Liver (tissue), 9 donors: ENCODE results near the gene CGRRF1. TPM values are rescaled to one million over a fixed set of nuclear protein-coding genes. Genes with fewer than 3 reads are reported as not detected.

Experiments used
- DNase-seq: peaks from one replicate; pipeline ENCODE4 v3.0.0-alpha.2; 2017; ENCODE audit warnings: low spot score
- H3K27ac ChIP-seq, 2 donors: one replicate each; pipeline ENCODE4 v1.7.0; 2013; ENCODE audit warnings: inconsistent platforms in 2 of 2, low read length in 2 of 2, control low read depth in 1 of 2, low read depth in 1 of 2, mild to moderate bottlenecking in 1 of 2
- H3K27me3 ChIP-seq, 4 donors: one replicate each; pipeline versions ENCODE4 v1.6.1 to v1.7.0; 2013; ENCODE audit warnings: low read length in 3 of 4, inconsistent platforms in 1 of 4, mild to moderate bottlenecking in 1 of 4, moderate library complexity in 1 of 4; ENCODE audit not compliant: control insufficient read depth in 4 of 4, insufficient read depth in 4 of 4
- H3K36me3 ChIP-seq, 4 donors: one replicate each; pipeline versions ENCODE4 v1.6.1 to v1.7.0; 2013; ENCODE audit warnings: low read length in 3 of 4, mild to moderate bottlenecking in 3 of 4, low read depth in 1 of 4, moderate library complexity in 1 of 4; ENCODE audit not compliant: control insufficient read depth in 4 of 4, insufficient read depth in 3 of 4
- H3K4me1 ChIP-seq, 4 donors: one replicate each; pipeline versions ENCODE4 v1.6.1 to v1.7.0; 2013; ENCODE audit warnings: low read length in 3 of 4, mild to moderate bottlenecking in 3 of 4, moderate library complexity in 1 of 4; ENCODE audit not compliant: control insufficient read depth in 4 of 4, insufficient read depth in 4 of 4
- H3K4me3 ChIP-seq, 3 donors: one replicate each; pipeline versions ENCODE4 v1.6.1 to v1.7.0; 2013; ENCODE audit warnings: low read length in 3 of 3, control low read depth in 1 of 3, low read depth in 1 of 3, mild to moderate bottlenecking in 1 of 3
- H3K9ac ChIP-seq, 2 donors: one replicate each; pipeline ENCODE4 v1.7.0; 2013; ENCODE audit warnings: low read length in 2 of 2, mild to moderate bottlenecking in 2 of 2, moderate library complexity in 2 of 2, control low read depth in 1 of 2, low read depth in 1 of 2
- H3K9me3 ChIP-seq, 4 donors: one replicate each; pipeline versions ENCODE4 v1.6.1 to v1.7.0; 2013; ENCODE audit warnings: low read length in 3 of 4; ENCODE audit not compliant: control insufficient read depth in 4 of 4
- EGR1 ChIP-seq, 2 donors: IDR thresholded peaks; 2 replicates each; pipeline ENCODE4 v1.6.1; 2016 to 2018; ENCODE audit warnings: antibody characterized with exemption in 2 of 2, low read depth in 2 of 2
- FOXA1 ChIP-seq: IDR thresholded peaks from 2 replicates; pipeline ENCODE4 v1.6.1; 2016; ENCODE audit warnings: antibody characterized with exemption
- FOXA2 ChIP-seq: IDR thresholded peaks from 2 replicates; pipeline ENCODE4 v1.6.1; 2016; ENCODE audit warnings: antibody characterized with exemption
- GABPA ChIP-seq, 2 donors: IDR thresholded peaks in 1 of 2; conservative IDR thresholded peaks in 1 of 2; 2 replicates each; pipeline ENCODE4 v1.6.1; 2016; ENCODE audit warnings: antibody characterized with exemption in 2 of 2, mild to moderate bottlenecking in 1 of 2, moderate library complexity in 1 of 2
- HNF4A ChIP-seq, 2 donors: conservative IDR thresholded peaks; 2 replicates each; pipeline ENCODE4 v1.6.1; 2016; ENCODE audit warnings: antibody characterized with exemption in 2 of 2, mild to moderate bottlenecking in 2 of 2
- HNF4G ChIP-seq: IDR thresholded peaks from 2 replicates; pipeline ENCODE4 v1.6.1; 2016; ENCODE audit warnings: antibody characterized with exemption
- JUND ChIP-seq, 2 donors: IDR thresholded peaks; 2 replicates each; pipeline ENCODE4 v1.6.1; 2016; ENCODE audit warnings: antibody characterized with exemption in 2 of 2
- NR2F2 ChIP-seq: IDR thresholded peaks from 2 replicates; pipeline ENCODE4 v1.6.1; 2016; ENCODE audit warnings: antibody characterized with exemption
- RAD21 ChIP-seq, 2 donors: IDR thresholded peaks; 2 replicates each; pipeline ENCODE4 v1.6.1; 2016; ENCODE audit warnings: antibody characterized with exemption in 2 of 2, mild to moderate bottlenecking in 2 of 2
- RXRA ChIP-seq, 2 donors: IDR thresholded peaks; 2 replicates each; pipeline ENCODE4 v1.6.1; 2017 to 2018; ENCODE audit warnings: antibody characterized with exemption in 2 of 2, mild to moderate bottlenecking in 1 of 2
- SP1 ChIP-seq: IDR thresholded peaks from 2 replicates; pipeline ENCODE4 v1.6.1; 2018; ENCODE audit warnings: antibody characterized with exemption, mild to moderate bottlenecking
- TAF1 ChIP-seq: conservative IDR thresholded peaks from 2 replicates; pipeline ENCODE4 v1.6.1; 2016; ENCODE audit warnings: antibody characterized with exemption, mild to moderate bottlenecking
- WGBS: extraction: QIAGEN DNeasy Blood & Tissue Kit; methylation state at CpG from one replicate; pipeline ENCODE4 v1.1.7; 2013; 5-methylcytosine and 5-hydroxymethylcytosine counted together
- polyA plus RNA-seq, 2 donors: library from polyadenylated mRNA; stranded (reverse) in 1 of 2; unstranded in 1 of 2; fragments of 200-250 nt in 1 of 2; fragments of >200 nt in 1 of 2; fragmentation: Nextera tagmentation in 1 of 2; extraction: Ambion mirVana in 1 of 2; gene quantifications; one replicate each; pipeline versions ENCODE4 v1.2.1 to v1.2.3, GENCODE V29; 2013 to 2015
- total RNA-seq, 2 donors: library from RNA; depleted of rRNA; stranded (reverse); fragments of >200 nt; gene quantifications; one replicate each; pipeline ENCODE4 v1.2.3, GENCODE V29; 2014
- TF ChIP-seq, protein P1 (sequence below): IDR thresholded peaks from 2 replicates; pipeline ENCODE4 v1.6.1; 2016; ENCODE audit warnings: antibody characterized with exemption
- TF ChIP-seq, protein P2 (sequence below): IDR thresholded peaks from 2 replicates; pipeline ENCODE4 v1.6.1; 2016; ENCODE audit warnings: antibody characterized with exemption, mild to moderate bottlenecking
- TF ChIP-seq, protein P3 (sequence below): fragments of 150-350 bp; IDR thresholded peaks from 2 replicates; pipeline ENCODE4 v1.5.1; 2017; ENCODE audit warnings: improper control_type of control experiment, low read depth, low read length; ENCODE audit not compliant: missing input control
- TF ChIP-seq, protein P4 (sequence below): IDR thresholded peaks from 2 replicates; pipeline ENCODE4 v1.6.1; 2016; ENCODE audit warnings: antibody characterized with exemption
- TF ChIP-seq, protein P5 (sequence below): IDR thresholded peaks from 2 replicates; pipeline ENCODE4 v1.6.1; 2016; ENCODE audit warnings: antibody characterized with exemption
- donor health status: healthy.
- donor health status: healthy.
- donor health status: healthy.
- donor health status: healthy.
- donor health status: healthy.

Gene CGRRF1
- total and polyA plus RNA-seq, 4 donors, result 4.6 to 11.2 (median 5.0) TPM

DNA sequence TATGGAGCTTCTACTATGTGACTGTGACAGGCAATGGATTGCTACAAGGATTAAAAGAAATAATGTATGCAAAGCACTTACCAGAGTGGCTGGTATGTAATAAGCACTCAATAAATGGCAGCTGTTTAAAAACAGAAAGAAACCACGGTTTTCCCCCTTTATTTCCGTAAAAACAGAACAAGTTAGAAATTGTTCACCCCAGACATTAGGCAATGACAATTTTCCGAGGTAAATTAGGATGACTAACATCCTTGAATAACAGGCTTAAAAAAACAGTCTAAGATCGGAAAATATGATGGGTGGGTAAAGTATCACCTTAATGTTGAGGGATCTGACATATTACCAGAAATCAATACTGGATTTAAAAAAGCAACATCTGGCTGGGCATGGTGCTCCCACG, 47.7 kb upstream of the CGRRF1 start:
- DNase-seq, result no peak

DNA sequence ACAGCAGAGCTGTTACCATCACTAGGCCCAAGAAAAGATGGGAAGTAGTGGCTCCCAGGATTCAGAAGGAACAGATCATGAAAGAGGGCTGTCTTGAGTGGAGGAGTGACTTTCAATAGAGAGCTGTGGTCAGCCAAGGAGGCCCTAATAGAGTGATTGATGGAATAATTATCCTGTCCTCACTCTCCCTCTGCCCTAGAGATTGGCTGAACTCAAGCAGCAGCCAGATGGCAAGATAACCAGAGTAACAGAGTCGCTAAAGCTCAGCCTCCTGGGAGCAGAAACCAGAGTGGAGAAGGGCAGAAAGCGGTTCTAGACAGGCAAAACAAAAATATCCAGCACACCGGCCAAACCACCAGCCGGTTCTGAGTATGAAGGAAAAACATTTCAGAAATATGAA, 44.1 kb upstream of the CGRRF1 start:
- Histone ChIP-seq H3K4me3 (no peak overlapping the region), H3K27me3 (peaks cover 0 to 7% (median 0%) of the 10 kb centered on the region in 4 donors), H3K4me1 (no peaks in the 10 kb centered on the region), H3K9ac (no peak overlapping the region), H3K27ac (no peak overlapping the region), H3K36me3 (no peaks in the 10 kb centered on the region), H3K9me3 (peaks cover 0 to 12% (median 3%) of the 10 kb centered on the region in 4 donors)
- DNase-seq, result no peak
- WGBS, result 90% methylated on average over 4 of the region's 4 CpGs
- TF ChIP-seq TAF1, result no peak
- TF ChIP-seq RAD21 (IDR thresholded peaks at IDR 0.05), result no peak
- TF ChIP-seq, protein P1, sequence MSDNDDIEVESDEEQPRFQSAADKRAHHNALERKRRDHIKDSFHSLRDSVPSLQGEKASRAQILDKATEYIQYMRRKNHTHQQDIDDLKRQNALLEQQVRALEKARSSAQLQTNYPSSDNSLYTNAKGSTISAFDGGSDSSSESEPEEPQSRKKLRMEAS, result no peak
- TF ChIP-seq, protein P2, sequence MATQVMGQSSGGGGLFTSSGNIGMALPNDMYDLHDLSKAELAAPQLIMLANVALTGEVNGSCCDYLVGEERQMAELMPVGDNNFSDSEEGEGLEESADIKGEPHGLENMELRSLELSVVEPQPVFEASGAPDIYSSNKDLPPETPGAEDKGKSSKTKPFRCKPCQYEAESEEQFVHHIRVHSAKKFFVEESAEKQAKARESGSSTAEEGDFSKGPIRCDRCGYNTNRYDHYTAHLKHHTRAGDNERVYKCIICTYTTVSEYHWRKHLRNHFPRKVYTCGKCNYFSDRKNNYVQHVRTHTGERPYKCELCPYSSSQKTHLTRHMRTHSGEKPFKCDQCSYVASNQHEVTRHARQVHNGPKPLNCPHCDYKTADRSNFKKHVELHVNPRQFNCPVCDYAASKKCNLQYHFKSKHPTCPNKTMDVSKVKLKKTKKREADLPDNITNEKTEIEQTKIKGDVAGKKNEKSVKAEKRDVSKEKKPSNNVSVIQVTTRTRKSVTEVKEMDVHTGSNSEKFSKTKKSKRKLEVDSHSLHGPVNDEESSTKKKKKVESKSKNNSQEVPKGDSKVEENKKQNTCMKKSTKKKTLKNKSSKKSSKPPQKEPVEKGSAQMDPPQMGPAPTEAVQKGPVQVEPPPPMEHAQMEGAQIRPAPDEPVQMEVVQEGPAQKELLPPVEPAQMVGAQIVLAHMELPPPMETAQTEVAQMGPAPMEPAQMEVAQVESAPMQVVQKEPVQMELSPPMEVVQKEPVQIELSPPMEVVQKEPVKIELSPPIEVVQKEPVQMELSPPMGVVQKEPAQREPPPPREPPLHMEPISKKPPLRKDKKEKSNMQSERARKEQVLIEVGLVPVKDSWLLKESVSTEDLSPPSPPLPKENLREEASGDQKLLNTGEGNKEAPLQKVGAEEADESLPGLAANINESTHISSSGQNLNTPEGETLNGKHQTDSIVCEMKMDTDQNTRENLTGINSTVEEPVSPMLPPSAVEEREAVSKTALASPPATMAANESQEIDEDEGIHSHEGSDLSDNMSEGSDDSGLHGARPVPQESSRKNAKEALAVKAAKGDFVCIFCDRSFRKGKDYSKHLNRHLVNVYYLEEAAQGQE, result no peak
- no peak for TF ChIP-seq EGR1 (IDR thresholded peaks at IDR 0.05; ENCODE audit: low read depth in 2 of 2)
- TF ChIP-seq JUND (IDR thresholded peaks at IDR 0.05), result no peak
- no peak for TF ChIP-seq FOXA2
- TF ChIP-seq FOXA1, result no peak
- no peak for TF ChIP-seq GABPA (IDR thresholded peaks at IDR 0.05 in 1 of 2, conservative IDR thresholded peaks at IDR 0.05 in 1 of 2)
- no peak for TF ChIP-seq HNF4A (conservative IDR thresholded peaks at IDR 0.05)
- TF ChIP-seq RXRA (IDR thresholded peaks at IDR 0.05), result no peak
- TF ChIP-seq, protein P3, sequence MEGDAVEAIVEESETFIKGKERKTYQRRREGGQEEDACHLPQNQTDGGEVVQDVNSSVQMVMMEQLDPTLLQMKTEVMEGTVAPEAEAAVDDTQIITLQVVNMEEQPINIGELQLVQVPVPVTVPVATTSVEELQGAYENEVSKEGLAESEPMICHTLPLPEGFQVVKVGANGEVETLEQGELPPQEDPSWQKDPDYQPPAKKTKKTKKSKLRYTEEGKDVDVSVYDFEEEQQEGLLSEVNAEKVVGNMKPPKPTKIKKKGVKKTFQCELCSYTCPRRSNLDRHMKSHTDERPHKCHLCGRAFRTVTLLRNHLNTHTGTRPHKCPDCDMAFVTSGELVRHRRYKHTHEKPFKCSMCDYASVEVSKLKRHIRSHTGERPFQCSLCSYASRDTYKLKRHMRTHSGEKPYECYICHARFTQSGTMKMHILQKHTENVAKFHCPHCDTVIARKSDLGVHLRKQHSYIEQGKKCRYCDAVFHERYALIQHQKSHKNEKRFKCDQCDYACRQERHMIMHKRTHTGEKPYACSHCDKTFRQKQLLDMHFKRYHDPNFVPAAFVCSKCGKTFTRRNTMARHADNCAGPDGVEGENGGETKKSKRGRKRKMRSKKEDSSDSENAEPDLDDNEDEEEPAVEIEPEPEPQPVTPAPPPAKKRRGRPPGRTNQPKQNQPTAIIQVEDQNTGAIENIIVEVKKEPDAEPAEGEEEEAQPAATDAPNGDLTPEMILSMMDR, result no peak
- TF ChIP-seq, protein P4, sequence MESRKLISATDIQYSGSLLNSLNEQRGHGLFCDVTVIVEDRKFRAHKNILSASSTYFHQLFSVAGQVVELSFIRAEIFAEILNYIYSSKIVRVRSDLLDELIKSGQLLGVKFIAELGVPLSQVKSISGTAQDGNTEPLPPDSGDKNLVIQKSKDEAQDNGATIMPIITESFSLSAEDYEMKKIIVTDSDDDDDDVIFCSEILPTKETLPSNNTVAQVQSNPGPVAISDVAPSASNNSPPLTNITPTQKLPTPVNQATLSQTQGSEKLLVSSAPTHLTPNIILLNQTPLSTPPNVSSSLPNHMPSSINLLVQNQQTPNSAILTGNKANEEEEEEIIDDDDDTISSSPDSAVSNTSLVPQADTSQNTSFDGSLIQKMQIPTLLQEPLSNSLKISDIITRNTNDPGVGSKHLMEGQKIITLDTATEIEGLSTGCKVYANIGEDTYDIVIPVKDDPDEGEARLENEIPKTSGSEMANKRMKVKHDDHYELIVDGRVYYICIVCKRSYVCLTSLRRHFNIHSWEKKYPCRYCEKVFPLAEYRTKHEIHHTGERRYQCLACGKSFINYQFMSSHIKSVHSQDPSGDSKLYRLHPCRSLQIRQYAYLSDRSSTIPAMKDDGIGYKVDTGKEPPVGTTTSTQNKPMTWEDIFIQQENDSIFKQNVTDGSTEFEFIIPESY, result no peak
- TF ChIP-seq HNF4G, result no peak
- TF ChIP-seq, protein P5, sequence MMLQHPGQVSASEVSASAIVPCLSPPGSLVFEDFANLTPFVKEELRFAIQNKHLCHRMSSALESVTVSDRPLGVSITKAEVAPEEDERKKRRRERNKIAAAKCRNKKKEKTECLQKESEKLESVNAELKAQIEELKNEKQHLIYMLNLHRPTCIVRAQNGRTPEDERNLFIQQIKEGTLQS, result no peak
- no peak for TF ChIP-seq SP1

More for the DNA sequence above, 47.7 kb upstream of the CGRRF1 start:
- no peak overlapping the region for H3K4me3 ChIP-seq
- peaks cover 0 to 3% (median 1%) of the 10 kb centered on the region in 4 donors for H3K4me1 ChIP-seq
- H3K27me3 ChIP-seq, result peaks cover 0 to 7% (median 0%) of the 10 kb centered on the region in 4 donors
- 86% methylated on average over 5 of the region's 5 CpGs for WGBS
- H3K27ac ChIP-seq, result no peak overlapping the region
- TF ChIP-seq, protein P3, result no peak
- TF ChIP-seq NR2F2 (no peak), FOXA1 (no peak), SP1 (no peak)
- peaks cover 0 to 5% (median 0%) of the 10 kb centered on the region in 4 donors for H3K9me3 ChIP-seq
- H3K36me3 ChIP-seq, result no peaks in the 10 kb centered on the region
- H3K9ac ChIP-seq, result no peak overlapping the region
